ENCODE measurements around the gene TCF7L2.

DNA sequence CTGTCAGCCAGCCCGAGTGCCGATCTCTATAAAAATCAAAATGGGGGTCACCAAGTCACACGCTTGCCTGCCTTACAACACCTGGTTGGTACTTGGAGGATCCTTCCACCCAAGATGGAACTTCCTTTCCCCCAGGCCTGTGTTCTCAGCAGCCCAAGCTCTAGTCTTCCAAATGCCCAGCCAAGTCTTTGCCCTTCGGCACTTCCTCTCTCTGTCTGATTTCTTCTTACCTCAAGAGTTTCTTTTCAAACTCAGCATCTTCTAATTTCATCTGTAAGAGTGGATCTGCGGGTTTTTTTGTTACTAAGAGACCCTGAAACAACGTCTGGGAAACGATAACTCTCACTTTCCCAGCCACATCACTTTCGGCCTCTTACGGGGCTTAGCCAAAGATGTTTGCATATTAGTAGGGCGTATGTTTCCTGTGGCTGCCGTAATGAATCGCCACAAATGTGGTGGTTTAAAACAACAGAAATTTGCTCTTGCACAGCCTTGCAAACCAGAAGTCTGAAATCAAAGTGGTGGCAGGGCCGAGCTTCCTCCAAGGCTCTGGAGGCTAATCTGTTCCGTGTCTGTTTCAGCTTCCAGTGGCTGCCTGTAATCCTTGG lies 219.9 kb downstream of the TCF7L2 start:
- TF ChIP-seq, protein P1, sequence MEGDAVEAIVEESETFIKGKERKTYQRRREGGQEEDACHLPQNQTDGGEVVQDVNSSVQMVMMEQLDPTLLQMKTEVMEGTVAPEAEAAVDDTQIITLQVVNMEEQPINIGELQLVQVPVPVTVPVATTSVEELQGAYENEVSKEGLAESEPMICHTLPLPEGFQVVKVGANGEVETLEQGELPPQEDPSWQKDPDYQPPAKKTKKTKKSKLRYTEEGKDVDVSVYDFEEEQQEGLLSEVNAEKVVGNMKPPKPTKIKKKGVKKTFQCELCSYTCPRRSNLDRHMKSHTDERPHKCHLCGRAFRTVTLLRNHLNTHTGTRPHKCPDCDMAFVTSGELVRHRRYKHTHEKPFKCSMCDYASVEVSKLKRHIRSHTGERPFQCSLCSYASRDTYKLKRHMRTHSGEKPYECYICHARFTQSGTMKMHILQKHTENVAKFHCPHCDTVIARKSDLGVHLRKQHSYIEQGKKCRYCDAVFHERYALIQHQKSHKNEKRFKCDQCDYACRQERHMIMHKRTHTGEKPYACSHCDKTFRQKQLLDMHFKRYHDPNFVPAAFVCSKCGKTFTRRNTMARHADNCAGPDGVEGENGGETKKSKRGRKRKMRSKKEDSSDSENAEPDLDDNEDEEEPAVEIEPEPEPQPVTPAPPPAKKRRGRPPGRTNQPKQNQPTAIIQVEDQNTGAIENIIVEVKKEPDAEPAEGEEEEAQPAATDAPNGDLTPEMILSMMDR (IDR thresholded peaks at IDR 0.05), result no peak
- TF ChIP-seq POLR2A (IDR thresholded peaks at IDR 0.05), result no peak

Measured in adrenal gland (tissue), 5 donors.